ENCODE measurements around the gene SULT1C3. TPM values are rescaled to one million over a fixed set of nuclear protein-coding genes. Genes with fewer than 3 reads are reported as not detected.

SULT1C3 gene
- total and polyA plus RNA-seq, 4 donors, result not detected

GRCh38 chr2:108297436-108298141, 57.8 kb downstream of the SULT1C3 start:
- H3K4me1 ChIP-seq (ENCODE audit: control insufficient read depth in 5 of 5, insufficient read depth in 5 of 5, low read length in 5 of 5), result no peaks in the 10 kb centered on the region
- H3K4me3 ChIP-seq, result no peak overlapping the region
- H3K9me3 ChIP-seq (ENCODE audit: control insufficient read depth in 4 of 4, insufficient read depth in 3 of 4, low read length in 3 of 4), result peaks cover 0 to 4% (median 0%) of the 10 kb centered on the region in 4 donors
- H3K27me3 ChIP-seq (ENCODE audit: control insufficient read depth in 3 of 3, insufficient read depth in 3 of 3, low read length in 2 of 3), result no peaks in the 10 kb centered on the region
- DNase-seq, result peak in 1 of 3 donors; percentile 22
- no peaks in the 10 kb centered on the region for H3K36me3 ChIP-seq (ENCODE audit: control insufficient read depth in 4 of 4, insufficient read depth in 4 of 4, low read length in 4 of 4)
- WGBS, 2 donors, result 83 to 86% methylated on average over 9 of the region's 9 CpGs
- no peak for ATAC-seq (ENCODE audit: insufficient read depth, low FRiP score)
- no peak overlapping the region for H3K9ac ChIP-seq (ENCODE audit: insufficient read depth in 1 of 2, low read length in 2 of 2)
- no peak for TF ChIP-seq CTCF (IDR thresholded peaks at IDR 0.05; ENCODE audit: control extremely low read depth, extremely low read depth)
- no peak overlapping the region for H3K27ac ChIP-seq (ENCODE audit: low read depth in 1 of 2, low read length in 1 of 2)

GRCh38 chr2:108301558-108301957, 61.8 kb downstream of the SULT1C3 start:
- Histone ChIP-seq H3K9ac (ENCODE audit: insufficient read depth in 1 of 2, low read length in 2 of 2) (no peak overlapping the region), H3K9me3 (ENCODE audit: control insufficient read depth in 4 of 4, insufficient read depth in 3 of 4, low read length in 3 of 4) (peaks cover 0 to 4% (median 0%) of the 10 kb centered on the region in 4 donors), H3K36me3 (ENCODE audit: control insufficient read depth in 4 of 4, insufficient read depth in 4 of 4, low read length in 4 of 4) (no peaks in the 10 kb centered on the region), H3K4me3 (no peak overlapping the region), H3K27me3 (ENCODE audit: control insufficient read depth in 3 of 3, insufficient read depth in 3 of 3, low read length in 2 of 3) (no peaks in the 10 kb centered on the region), H3K4me1 (ENCODE audit: control insufficient read depth in 5 of 5, insufficient read depth in 5 of 5, low read length in 5 of 5) (no peaks in the 10 kb centered on the region), H3K27ac (ENCODE audit: low read depth in 1 of 2, low read length in 1 of 2) (no peak overlapping the region)
- ATAC-seq (ENCODE audit: insufficient read depth, low FRiP score) (no peak), DNase-seq (no peak)
- WGBS, 2 donors, result 78 to 88% methylated on average over 7 of the region's 7 CpGs
- no peak for TF ChIP-seq CTCF (IDR thresholded peaks at IDR 0.05; ENCODE audit: control extremely low read depth, extremely low read depth)

- no peak overlapping the region for H3K9ac ChIP-seq (ENCODE audit: insufficient read depth in 1 of 2, low read length in 2 of 2)
- no peak overlapping the region for H3K27ac ChIP-seq (ENCODE audit: low read depth in 1 of 2, low read length in 1 of 2)
- H3K4me1 ChIP-seq (ENCODE audit: control insufficient read depth in 5 of 5, insufficient read depth in 5 of 5, low read length in 5 of 5), result no peaks in the 10 kb centered on the region
- WGBS, 2 donors, result 60 to 74% methylated on average over 2 of the region's 2 CpGs
- no peak for ATAC-seq (ENCODE audit: insufficient read depth, low FRiP score)
- no peak for TF ChIP-seq CTCF (IDR thresholded peaks at IDR 0.05; ENCODE audit: control extremely low read depth, extremely low read depth)
- DNase-seq, result no peak
- no peak overlapping the region for H3K4me3 ChIP-seq
- H3K27me3 ChIP-seq (ENCODE audit: control insufficient read depth in 3 of 3, insufficient read depth in 3 of 3, low read length in 2 of 3), result no peaks in the 10 kb centered on the region
- H3K36me3 ChIP-seq (ENCODE audit: control insufficient read depth in 4 of 4, insufficient read depth in 4 of 4, low read length in 4 of 4), result no peaks in the 10 kb centered on the region
- H3K9me3 ChIP-seq (ENCODE audit: control insufficient read depth in 4 of 4, insufficient read depth in 3 of 4, low read length in 3 of 4), result no peaks in the 10 kb centered on the region
Observed at GRCh38 chr2:108304975-108305374, 65.2 kb downstream of the SULT1C3 start.

GRCh38 chr2:108305901-108306300, 66.1 kb downstream of the SULT1C3 start:
- Histone ChIP-seq H3K36me3 (ENCODE audit: control insufficient read depth in 4 of 4, insufficient read depth in 4 of 4, low read length in 4 of 4) (no peaks in the 10 kb centered on the region), H3K4me3 (no peak overlapping the region), H3K27ac (ENCODE audit: low read depth in 1 of 2, low read length in 1 of 2) (no peak overlapping the region), H3K9ac (ENCODE audit: insufficient read depth in 1 of 2, low read length in 2 of 2) (no peak overlapping the region), H3K9me3 (ENCODE audit: control insufficient read depth in 4 of 4, insufficient read depth in 3 of 4, low read length in 3 of 4) (no peaks in the 10 kb centered on the region), H3K27me3 (ENCODE audit: control insufficient read depth in 3 of 3, insufficient read depth in 3 of 3, low read length in 2 of 3) (no peaks in the 10 kb centered on the region), H3K4me1 (ENCODE audit: control insufficient read depth in 5 of 5, insufficient read depth in 5 of 5, low read length in 5 of 5) (no peaks in the 10 kb centered on the region)
- ATAC-seq (ENCODE audit: insufficient read depth, low FRiP score) (no peak), DNase-seq (no peak)
- WGBS, 2 donors, result 88 to 89% methylated on average over 2 of the region's 2 CpGs
- no peak for TF ChIP-seq CTCF (IDR thresholded peaks at IDR 0.05; ENCODE audit: control extremely low read depth, extremely low read depth)

Measured in lung (tissue), 12 donors.